Large intestine (tissue), 12 donors: ENCODE measurements around the gene CDY2B. TPM values are rescaled to one million over a fixed set of nuclear protein-coding genes. Genes with fewer than 3 reads are reported as not detected.
"Not testable (repeated sequence)": the region's sequence is repeated elsewhere in the genome, so short reads cannot be mapped to it uniquely, and the experiment has no call there.

Source experiments
- DNase-seq, 2 donors: peaks; one replicate each; pipeline versions ENCODE4 v3.0.0 to v3.0.0-alpha.2; 2013
- H3K27ac ChIP-seq: one replicate; pipeline ENCODE4 v1.5.1; 2013; ENCODE audit warnings: low read length
- H3K27me3 ChIP-seq: 2 replicates; pipeline ENCODE4 v1.6.1; 2013; ENCODE audit warnings: low read length; ENCODE audit not compliant: control insufficient read depth, insufficient read depth
- H3K36me3 ChIP-seq: 2 replicates; pipeline ENCODE4 v1.6.1; 2013; ENCODE audit warnings: low read length; ENCODE audit not compliant: control insufficient read depth, insufficient read depth
- H3K4me1 ChIP-seq: one replicate; pipeline ENCODE4 v1.6.1; 2013; ENCODE audit warnings: low read length; ENCODE audit not compliant: control insufficient read depth, insufficient read depth
- H3K4me3 ChIP-seq: one replicate; pipeline ENCODE4 v1.5.1; 2013; ENCODE audit warnings: low read length
- H3K9me3 ChIP-seq: one replicate; pipeline ENCODE4 v1.6.1; 2013; ENCODE audit warnings: mild to moderate bottlenecking, low read depth, low read length, moderate library complexity; ENCODE audit not compliant: control insufficient read depth
- WGBS: methylation state at CpG from one replicate; pipeline ENCODE4 v1.1.5; 2013; ENCODE audit warnings: low lambda C conversion rate; ENCODE audit not compliant: insufficient coverage; 5-methylcytosine and 5-hydroxymethylcytosine counted together
- long read RNA-seq, 11 donors: transcript quantifications; one replicate each; lab custom pipeline, GENCODE V29; 2026
- polyA plus RNA-seq: library from polyadenylated mRNA; unstranded; fragments of 120-200 nt; gene quantifications from one replicate; pipeline ENCODE4 v1.2.1, GENCODE V29; 2013

The CDY2B gene, protein sequence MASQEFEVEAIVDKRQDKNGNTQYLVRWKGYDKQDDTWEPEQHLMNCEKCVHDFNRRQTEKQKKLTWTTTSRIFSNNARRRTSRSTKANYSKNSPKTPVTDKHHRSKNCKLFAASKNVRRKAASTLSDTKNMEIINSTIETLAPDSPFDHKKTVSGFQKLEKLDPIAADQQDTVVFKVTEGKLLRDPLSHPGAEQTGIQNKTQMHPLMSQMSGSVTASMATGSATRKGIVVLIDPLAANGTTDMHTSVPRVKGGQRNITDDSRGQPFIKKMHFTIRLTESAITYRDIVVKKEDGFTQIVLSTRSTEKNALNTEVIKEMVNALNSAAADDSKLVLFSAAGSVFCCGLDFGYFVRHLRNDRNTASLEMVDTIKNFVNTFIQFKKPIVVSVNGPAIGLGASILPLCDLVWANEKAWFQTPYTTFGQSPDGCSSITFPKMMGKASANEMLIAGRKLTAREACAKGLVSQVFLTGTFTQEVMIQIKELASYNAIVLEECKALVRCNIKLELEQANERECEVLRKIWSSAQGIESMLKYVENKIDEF
- polyA plus RNA-seq = not detected
- long read RNA-seq, donor 1 = 0 reads
- long read RNA-seq, donor 2 = 0 reads
- long read RNA-seq, donor 3 = 0 reads
- long read RNA-seq, donor 4 = 0 reads
- long read RNA-seq, donor 5 = 0 reads
- long read RNA-seq, donor 6 = 0 reads
- long read RNA-seq, donor 7 = 0 reads
- long read RNA-seq, donor 8 = 0 reads
- long read RNA-seq, donor 9 = 0 reads
- long read RNA-seq, donor 10 = 0 reads
- long read RNA-seq, donor 11 = 0 reads

DNA sequence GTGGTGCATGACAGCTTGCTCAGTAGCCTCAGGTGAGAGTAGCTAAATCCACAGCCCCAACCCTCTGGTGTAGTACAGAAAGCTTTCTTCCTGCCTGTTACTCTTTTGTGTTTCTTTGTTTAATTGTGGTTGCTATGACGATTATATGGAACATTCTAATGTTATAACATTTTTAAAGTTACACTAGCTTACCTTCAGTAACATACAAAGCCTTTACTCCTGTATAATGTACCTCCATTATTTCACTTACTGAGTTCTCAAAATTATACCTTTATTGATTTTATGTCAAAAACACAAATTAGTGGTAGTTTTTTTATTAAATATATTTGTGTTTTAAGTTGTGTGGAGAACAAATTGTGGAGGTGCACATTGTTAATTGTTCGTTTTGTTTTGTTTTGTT lies at the start of gene CDY2B:
TSS of gene CDY2B (minus strand) at position 101 of the 400 bp plus-strand sequence. CDS start 328 bp downstream, outside the sequence.
- H3K9me3 ChIP-seq, H3K4me1 ChIP-seq, H3K4me3 ChIP-seq, H3K36me3 ChIP-seq, DNase-seq, H3K27ac ChIP-seq, H3K27me3 ChIP-seq: not testable (repeated sequence)
- WGBS = no CpG with 5 or more reads among the region's 2 CpGs

DNA sequence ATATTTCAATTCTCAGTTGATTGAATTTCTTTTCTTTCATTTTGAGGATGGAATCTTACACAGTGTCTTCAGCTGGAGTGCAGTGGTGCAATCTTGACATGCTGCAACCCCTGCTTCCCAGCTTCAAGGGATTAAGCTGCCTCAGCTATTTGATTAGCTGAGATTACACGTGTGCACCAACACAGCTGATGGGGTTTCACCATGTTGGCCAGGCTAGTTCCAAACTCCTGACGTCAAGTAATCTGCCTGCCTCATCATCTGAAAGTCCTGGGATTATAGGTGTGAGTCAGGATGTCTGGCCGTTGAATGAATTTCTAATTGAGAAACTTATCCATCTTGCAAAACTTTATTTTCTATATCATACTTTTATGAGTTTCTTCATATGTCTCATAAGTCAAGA lies 28.0 kb upstream of the CDY2B start:
- not testable (repeated sequence) for H3K4me3 ChIP-seq, H3K9me3 ChIP-seq, H3K27me3 ChIP-seq, H3K27ac ChIP-seq, DNase-seq, H3K4me1 ChIP-seq, H3K36me3 ChIP-seq
- WGBS = no CpG with 5 or more reads among the region's 3 CpGs

DNA sequence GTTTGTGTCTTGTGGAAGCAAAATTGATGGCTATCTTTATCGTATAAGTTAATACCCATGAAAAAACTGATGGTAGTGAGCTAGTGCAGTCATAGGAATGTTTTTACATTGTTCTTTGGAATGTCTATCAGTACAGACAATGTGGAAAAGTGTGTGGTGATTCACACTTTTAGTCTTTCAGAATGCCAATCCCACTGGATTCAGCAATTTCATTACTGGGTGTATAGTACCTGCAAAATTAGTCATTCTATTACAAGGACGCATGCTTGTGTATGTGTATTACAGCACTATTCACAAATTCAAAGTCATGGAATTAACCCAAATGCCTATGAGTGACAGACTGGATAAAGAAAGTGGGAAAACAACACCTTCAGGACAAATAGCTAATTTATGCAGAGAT lies 27.3 kb upstream of the CDY2B start:
- DNase-seq, H3K4me3 ChIP-seq, H3K4me1 ChIP-seq, H3K27me3 ChIP-seq, H3K9me3 ChIP-seq, H3K36me3 ChIP-seq, H3K27ac ChIP-seq: not testable (repeated sequence)
- no CpG with 5 or more reads among the region's 2 CpGs for WGBS

DNA sequence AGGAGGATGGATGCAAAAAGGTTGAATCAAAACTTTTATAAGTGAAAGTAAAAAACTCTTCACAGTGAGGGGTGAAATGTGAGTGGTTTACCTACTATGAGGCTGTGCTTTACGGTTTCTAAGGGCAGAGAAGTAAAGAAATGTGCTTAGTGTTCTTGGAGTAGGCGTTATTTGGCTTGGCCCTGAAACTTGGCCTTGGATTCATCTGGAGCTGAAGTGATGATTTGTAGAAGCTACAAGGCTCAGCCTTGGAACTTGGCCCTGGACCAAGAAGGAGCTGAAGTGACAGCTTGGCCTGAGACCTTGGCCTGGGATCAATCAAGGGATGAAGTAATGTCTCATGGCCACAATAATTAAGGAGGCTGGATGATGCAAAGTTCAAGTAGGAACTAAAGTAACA lies 1.7 kb upstream of the CDY2B start:
- H3K4me1 ChIP-seq, H3K4me3 ChIP-seq, H3K36me3 ChIP-seq, H3K27me3 ChIP-seq, H3K27ac ChIP-seq, H3K9me3 ChIP-seq, DNase-seq: not testable (repeated sequence)
- no CpG with 5 or more reads among the region's 2 CpGs for WGBS

DNA sequence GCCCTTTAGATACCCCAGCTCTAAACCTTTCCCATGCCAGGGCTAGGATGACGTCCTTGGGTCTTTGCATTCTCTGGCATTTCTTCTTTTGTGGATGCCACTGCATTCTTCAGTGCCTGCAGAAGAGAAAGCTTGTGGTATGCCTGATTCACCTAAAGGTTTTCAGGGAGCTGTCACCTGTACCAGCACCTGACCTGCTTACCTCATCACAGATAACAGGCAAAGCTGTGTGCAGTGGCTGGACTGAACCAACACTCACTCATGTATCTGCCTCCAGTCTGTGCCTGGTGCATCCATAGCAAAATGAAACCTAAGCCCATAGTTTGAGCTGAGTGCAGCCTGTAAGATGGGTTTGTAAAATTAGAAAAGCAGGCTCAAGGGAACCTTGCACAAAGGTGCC lies 3.3 kb downstream of the CDY2B start:
- not testable (repeated sequence) for H3K9me3 ChIP-seq, H3K4me3 ChIP-seq
- WGBS = no CpG with 5 or more reads among the region's 1 CpG

DNA sequence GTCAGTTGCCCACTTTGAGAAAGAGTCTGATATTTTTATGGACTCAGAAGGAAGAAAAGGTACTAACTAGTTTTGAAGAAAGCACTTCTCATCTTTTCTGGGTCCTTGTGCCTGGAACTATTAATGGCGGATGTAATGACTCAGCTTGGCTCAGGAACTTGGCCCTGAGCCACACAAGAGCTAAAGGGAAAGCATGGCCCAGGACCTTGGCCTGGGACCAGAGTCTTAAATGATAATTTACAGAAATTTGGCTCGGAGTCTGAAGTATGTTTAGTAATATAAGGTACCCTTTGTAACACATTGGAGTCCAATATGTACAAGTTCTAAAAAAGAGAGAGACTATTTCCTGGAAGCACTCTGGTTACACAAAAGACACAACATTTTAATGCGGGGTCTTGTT lies 4.6 kb downstream of the CDY2B start:
- DNase-seq, H3K4me1 ChIP-seq, H3K9me3 ChIP-seq, H3K27me3 ChIP-seq, H3K36me3 ChIP-seq, H3K27ac ChIP-seq, H3K4me3 ChIP-seq: not testable (repeated sequence)
- no CpG with 5 or more reads among the region's 3 CpGs for WGBS

More for the DNA sequence above, 3.3 kb downstream of the CDY2B start:
- H3K27ac ChIP-seq, DNase-seq, H3K27me3 ChIP-seq, H3K4me1 ChIP-seq, H3K36me3 ChIP-seq: not testable (repeated sequence)

DNA sequence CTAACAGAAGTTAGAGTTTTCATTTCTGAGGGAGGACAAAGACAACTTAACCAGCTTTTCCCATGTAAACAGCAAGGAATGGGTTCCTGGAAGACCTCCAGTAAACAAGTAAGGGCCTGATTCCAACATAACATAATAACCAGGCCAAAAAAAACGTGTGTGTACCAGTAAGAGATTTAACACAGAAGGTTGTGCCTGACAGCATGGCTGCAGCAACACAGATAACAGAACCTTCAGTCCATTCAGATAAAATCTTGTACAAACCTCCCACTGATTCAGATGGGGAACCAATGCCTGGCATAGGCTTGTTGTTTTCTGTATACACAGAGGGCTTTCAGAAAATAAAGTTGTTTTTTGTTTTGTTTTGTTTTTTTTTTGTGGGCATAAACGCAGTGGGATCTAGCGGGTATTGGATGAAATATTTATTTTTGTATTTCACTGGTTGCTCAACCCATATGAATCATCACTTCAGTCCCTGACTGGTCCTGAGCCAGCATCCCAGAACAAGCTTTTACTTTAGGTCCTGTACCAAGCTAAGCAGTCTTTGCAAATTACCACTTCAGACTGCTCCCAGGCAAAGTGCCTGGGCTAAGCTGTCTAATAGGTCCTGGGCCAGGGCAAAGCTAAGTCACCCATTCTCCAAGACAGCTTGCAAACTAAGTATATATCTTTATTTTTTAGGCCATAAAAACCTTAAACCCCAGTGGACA lies 8.7 kb downstream of the CDY2B start:
- DNase-seq, H3K27ac ChIP-seq, H3K9me3 ChIP-seq, H3K27me3 ChIP-seq, H3K36me3 ChIP-seq, H3K4me1 ChIP-seq, H3K4me3 ChIP-seq: not testable (repeated sequence)
- no CpG with 5 or more reads among the region's 3 CpGs for WGBS

DNA sequence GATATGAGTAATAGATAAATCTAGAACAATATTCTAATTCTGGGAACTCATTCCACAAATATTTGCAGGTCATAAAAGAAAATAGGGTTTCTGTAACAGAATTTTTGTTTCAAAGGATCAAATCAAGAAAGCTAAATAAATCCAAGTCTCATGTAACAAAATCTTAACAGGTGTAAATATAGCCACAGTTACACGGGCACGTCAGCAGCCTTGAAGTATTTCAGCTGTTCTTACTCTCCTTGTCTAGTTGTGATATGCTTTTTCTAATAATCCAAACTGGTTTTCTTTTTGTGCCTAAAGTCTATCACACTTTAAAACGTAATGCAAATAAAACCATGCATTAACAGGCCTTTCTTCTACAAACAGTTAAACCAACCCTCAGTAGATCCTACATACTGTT lies 9.3 kb downstream of the CDY2B start:
- not testable (repeated sequence) for H3K36me3 ChIP-seq, DNase-seq, H3K27me3 ChIP-seq, H3K4me1 ChIP-seq, H3K4me3 ChIP-seq, H3K27ac ChIP-seq, H3K9me3 ChIP-seq
- WGBS = no CpG with 5 or more reads among the region's 3 CpGs

DNA sequence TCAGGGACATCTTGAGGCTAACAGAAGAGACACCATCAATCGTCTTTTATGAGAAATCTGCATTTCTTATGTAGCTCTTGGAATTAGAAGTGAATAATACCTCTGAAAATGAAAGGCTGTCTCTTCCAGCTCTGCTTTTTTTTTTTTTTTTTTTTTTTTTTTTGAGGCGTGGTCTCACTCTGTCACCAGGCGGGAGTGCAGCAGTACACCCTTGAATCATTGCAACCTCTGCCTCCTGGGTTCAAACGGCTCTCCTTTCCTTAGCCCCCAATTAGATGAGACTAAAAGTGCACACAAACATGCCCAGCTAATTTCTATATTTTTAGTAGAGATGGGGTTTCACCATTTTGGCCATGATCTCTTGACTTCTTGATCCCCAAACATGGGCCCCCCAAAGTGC lies 12.2 kb downstream of the CDY2B start:
- H3K4me1 ChIP-seq, DNase-seq, H3K36me3 ChIP-seq, H3K27ac ChIP-seq, H3K27me3 ChIP-seq, H3K4me3 ChIP-seq, H3K9me3 ChIP-seq: not testable (repeated sequence)
- no CpG with 5 or more reads among the region's 4 CpGs for WGBS

DNA sequence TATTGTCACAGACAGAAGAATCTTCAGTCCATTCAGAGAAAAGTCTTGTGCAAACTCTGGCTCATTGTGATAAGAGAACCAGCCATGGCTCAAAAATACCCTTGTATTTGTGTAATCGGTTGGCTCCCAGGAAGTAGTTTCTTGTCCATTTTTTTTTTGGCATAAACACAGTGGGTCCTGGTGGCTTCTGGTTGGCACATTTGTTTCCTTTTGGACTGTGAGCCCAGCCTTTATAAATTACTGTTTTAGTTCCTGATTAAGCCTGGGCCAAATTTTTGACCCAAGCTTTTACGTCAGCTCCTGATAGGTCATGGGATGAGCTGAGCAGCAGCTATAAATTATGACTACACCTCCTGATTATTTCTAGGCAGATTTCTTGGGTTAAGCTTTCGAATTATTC lies 19.4 kb downstream of the CDY2B start:
- not testable (repeated sequence) for H3K4me1 ChIP-seq, H3K36me3 ChIP-seq, H3K4me3 ChIP-seq, H3K9me3 ChIP-seq, DNase-seq, H3K27ac ChIP-seq, H3K27me3 ChIP-seq
- whole genome bisulfite sequencing = no CpG with 5 or more reads among the region's 3 CpGs
